HG03565 (cell line): ENCODE data around the gene ZNF407.

Experiments used
- ATAC-seq: cut with Tn5 transposase; IDR thresholded peaks from one replicate; pipeline ENCODE4 v1.9.1; 2021; ENCODE audit warnings: mild to moderate bottlenecking, moderate library complexity; ENCODE audit not compliant: unreplicated experiment

Gene ZNF407

DNA sequence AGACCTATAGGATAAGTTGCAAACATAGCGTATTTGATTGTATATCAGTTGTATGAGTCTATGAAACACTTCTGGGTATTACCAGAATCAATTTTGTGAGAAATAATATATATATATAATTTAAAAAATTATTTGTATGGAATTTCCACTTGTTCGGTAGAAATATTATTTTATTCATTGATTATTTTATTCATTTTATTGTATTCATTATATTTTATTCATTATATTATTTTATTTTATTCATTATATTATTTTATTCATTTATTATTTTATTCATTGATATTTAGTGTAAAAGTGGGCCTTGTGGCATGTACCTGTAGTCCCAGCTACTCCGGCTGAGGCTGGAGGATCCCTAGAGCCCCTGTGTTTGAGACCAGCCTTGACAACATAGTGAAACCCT is 268.9 kb downstream of the ZNF407 start:
- ATAC-seq, result no peak

DNA sequence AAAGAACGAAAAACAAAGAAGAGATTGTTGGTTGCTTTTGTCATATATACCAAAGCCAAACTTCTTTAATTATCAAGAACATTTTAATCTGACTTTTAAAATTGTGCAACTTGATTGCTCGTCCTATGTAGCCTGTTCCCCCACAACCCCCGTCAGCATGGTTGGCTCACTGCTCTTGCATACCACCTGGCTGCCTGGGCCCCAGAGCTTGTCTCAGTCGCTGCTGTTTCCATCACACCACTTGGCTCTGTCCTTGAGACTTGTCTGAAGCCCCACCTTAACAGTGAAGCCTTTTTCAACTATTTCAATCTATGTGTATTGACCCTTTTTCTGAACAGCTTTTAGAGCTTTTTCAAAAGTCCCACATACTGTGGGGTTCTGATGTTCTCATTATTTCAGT is 270.8 kb downstream of the ZNF407 start:
- no peak for ATAC-seq

DNA sequence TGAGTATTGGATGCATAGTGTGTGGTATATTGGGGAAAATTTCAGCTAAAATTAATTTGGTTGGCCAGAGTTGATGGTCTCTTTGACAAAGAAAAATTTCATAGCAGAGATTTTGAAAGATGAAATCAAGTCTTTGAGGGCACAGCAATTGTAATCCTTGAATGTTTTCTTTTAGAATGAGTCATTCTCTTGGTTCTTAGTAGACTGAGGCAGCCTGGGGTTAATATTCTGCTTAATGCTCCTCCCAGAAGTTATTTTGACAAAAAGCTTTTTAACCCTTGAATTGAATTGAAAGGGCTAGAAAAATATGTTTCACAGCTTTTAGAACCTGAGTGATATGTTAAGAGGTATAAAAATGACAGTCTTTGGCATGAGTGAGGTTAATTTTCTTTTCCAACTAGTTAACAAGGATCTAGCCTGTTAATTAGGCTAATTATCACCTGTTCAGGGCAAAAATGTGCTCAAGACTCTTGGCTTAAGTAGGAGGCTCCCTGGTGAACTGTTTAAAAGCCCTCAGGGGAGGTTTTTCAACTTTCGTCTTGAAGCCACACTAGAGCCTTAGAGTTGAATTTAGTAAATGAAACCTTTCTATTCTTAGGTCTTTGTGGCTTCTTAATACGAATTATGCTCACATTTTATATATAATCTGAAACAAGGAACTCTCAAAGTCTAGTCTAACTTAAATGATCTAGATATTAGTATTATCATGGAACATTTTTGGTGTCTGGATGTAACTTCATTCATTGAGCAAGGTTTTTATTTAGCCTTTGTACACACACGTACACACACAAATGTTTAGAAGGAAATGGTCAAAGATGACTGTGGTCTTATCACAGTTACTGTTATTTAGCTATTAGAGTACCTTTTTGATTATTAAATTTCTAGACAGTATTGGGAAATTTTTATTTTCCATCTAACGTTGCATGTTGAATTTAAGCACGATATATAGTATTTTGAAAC is 272.5 kb downstream of the ZNF407 start:
- ATAC-seq, result peak; percentile 82

DNA sequence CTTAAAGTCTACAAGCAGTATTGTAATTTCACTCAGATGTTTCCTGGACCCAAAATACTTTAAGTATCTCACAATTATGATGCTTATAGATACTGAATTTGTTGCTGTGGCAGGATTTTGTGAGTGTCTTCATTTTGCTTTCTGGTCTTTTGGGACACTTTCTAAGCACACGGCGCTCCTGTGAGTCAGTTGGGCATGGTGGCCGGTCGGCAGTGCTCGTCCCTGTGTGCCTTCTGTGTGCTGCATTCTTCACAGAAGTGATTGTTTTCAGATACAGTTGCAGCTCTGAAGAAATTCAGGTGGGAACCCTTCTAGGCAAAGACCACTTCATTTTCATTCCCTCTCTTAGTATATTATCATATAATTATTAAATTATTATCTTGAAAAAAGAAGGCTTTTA is 273.3 kb downstream of the ZNF407 start:
- no peak for ATAC-seq

DNA sequence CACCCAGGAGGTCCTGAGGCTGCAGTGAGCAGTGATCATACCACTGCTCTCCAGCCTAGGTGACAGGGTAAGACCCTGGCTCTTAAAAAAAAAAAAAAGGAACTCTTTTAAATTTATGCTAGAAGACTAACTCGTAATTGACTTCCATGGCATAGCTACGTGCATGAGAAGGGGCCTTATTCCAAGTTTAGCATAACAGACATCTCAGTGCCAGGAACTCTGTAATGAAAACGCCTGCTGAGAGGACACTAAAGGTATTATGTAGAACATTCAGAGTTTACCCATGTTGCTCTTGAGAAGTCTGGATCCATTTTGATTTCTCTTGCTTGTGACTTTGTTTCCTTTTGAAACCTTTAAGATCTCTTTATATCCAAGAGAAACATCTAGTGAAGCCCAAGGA is 276.0 kb downstream of the ZNF407 start:
- ATAC-seq, result no peak

DNA sequence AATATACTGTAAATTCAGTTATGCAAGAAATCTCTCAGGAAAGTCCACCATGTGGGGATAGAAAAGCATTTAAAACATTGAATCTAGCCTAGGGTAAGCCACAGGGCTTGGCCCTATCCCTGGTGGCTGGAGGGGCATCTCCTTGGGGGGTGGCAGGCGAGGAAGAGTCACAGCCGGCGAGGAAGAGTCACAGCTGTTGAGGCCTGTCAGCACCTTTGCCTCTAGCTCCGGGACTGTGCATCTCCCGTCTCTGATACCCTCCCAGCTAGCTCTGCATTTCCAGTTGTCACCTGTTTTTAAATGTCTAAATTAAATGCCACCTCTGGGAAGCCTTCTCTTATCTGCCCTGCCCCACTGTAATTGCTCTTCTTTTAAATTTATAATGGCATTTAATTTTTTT is 276.7 kb downstream of the ZNF407 start:
- ATAC-seq, result no peak

DNA sequence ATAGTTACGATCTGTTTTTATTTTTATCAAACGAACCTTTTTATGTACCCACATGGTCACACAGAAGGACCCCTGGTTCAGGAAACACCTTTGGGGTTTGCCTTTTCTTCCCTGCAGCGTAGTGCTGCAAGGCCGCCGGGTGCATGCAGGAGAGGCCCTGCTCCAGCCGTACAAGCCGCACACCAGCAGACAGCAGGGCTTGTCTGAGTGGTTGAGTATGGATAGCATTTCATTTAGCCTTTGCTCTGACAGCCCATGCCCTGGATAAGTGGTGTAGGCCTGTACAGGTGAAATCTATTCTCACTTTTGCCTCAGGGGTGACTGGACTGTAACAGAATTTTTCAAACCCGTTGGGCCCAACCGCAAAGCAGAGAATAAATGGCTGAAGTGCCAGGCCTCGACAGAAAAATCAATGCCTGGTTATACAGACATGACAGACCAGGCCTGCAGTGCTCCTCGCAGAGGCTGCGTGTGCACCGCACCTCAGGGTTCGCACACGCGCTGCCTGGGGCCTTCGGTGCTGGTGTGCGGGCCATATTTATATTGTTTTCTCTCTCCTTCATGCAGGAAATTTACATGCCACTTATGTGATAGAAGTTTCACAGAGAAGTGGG is 279.1 kb downstream of the ZNF407 start:
- no peak for ATAC-seq

DNA sequence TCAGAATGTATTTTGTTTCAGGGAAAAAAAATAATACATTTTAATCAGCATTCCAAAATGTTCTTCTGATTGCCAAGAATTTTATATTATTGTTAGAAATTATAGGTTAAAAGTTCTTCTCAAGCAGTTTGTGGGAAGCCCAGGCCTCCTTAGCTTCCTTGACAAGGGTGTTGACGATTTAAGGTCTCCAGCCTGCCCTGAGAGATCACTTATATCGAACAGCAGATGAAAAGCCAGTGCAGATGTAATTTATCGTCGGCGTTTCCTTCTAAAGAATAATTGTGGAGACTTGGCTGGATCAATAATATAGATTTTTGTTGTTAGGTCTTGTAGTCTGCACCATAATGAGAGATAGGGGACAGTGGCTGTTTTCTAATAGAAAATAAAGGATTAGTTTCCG is 280.6 kb downstream of the ZNF407 start:
- no peak for ATAC-seq

DNA sequence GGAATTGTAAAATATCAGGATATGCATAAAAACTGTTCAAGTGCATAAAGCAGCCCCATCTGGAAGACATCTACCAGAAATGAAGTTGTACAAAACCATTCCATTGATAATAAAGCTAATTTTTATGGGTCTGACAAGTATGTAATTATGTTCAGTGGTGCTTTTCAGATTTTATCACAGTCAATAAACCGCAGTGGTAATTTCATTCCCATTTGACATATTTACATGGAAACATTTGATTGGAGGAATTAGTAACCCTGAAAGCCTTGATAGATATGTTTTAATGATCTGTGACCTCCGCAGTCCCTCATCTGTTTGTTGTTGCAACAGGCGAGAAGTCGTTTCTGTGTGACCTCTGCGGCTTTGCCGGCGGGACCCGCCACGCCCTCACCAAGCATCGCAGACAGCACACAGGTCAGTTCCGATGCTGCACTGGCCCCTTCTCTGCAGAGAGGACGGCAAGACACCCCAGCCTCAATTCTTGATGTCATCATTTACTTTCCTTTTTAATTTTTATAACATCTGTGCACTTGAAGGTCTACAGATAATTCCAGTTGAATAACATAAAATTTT is 283.1 kb downstream of the ZNF407 start:
- no peak for ATAC-seq

DNA sequence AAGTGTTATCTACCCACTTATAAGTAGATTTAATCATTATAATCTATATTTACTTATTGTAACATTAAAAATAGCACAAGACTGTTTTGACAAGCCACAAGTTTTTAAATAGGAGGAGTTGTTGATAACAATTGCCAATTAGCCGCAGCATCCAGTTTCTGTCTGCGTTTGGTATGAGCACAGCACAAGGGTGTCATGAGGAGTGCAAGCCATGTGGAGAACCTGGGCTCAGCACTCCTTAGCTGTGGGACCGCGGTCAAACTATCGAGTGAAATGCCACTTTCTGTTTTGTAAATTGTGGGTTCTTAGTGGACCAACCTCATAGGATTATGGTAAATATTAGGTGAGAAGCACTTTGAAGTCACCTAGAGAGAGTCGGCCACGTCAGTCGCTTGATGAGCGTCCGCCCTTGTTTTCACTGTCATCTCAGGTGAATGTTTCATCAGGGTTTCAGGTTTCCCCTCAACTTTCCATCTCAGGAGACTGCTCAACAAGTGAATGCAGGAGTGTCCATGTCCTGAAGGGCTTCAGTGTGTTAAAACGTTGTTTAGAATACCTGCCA is 294.5 kb downstream of the ZNF407 start:
- ATAC-seq, result no peak

DNA sequence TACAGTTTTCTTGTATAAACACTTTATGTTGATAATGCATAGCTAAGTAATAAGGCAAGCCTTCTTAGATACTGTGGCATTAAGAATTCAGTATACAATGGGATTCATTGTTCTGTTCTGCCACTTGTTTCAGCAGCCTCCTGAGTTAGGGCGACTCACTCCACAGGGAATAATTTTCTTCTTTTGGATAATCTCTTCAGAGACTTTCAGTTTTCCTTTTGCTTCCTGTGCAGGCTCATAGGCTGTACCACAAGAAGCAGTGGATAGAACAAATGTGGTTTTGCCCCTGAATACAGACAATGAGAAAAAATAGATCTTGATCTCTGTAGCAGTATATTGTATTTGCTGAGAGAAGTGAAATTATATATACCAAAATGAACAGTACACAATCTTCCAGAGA is 298.0 kb downstream of the ZNF407 start:
- ATAC-seq, result no peak

DNA sequence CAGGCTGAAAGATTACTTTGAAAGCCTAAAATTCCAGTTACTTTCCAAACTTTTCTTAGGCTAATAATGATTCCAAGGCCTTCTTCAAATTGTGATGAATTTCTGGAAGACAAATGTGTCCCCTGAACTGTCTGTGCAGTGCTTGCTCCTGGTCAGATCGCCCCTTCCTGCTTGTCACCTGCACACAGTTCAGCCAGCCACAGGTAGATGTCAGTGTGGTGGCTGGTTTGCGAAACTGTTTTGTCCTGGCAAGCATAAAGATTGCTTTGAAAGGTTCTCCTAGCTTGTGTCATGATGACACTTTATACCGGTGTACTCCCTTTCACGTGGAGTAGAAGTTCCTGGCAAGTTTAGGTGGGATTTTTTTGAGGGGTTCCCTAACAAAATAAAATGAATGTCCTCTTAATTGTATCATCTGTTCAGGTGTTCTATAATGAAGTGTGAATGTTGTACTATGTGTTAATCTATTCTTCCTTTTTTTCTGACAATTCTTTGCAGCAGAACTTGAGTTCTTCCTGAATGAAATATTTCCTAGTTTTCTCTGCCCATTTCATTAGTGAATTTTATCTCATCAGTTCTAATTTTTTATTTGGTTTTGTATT is 298.8 kb downstream of the ZNF407 start:
- peak; percentile 91 for ATAC-seq

DNA sequence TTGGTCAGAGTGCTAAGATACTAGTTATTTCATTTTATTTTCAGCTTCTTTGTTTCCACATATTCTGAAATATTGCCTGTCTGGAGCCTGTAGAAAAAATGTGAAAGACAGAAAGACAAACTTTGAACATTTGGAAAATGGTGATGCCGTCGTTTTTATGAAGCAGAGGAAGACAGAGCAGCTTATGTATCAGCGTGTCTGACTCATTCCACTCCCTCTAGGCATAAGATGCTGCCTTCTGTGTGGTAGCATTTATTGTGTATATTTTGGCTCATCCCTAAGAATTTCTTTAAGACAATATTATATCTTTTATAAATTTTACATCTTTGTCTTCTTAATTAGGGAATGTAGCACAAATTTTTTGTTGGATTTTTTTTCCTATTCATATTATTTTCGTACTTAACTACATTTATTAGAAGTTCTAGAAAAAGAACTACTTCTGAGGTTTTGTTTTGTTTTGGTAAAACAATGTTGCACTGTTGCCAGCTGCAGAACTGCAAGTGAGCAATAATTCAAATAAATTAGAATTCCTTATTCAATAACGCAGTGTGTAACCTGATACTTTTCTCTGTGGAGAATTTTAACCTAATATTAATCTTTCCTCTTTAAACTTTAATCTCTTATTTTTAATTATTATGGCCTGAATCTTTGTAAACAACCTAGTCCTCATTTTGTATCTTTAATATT is 300.4 kb downstream of the ZNF407 start:
- no peak for ATAC-seq

DNA sequence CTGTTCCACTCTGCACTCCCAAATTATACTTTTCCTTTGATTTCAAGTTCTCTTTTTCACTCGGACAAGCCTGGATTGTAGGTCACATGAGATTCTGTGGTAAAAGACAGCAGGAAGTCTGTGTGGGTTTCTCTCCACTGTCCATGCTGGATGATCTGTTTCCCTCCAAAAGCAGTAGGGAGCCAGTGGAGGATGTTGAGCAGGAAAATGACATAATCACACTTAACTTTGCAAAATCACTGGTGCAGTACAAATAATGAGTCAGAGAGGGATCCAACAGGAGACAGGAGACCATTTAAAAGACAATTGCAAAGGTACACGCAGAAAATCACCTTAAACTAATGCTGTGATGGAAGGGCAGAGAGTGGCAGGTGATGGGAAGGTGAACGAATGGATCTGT is 301.3 kb downstream of the ZNF407 start:
- no peak for ATAC-seq

DNA sequence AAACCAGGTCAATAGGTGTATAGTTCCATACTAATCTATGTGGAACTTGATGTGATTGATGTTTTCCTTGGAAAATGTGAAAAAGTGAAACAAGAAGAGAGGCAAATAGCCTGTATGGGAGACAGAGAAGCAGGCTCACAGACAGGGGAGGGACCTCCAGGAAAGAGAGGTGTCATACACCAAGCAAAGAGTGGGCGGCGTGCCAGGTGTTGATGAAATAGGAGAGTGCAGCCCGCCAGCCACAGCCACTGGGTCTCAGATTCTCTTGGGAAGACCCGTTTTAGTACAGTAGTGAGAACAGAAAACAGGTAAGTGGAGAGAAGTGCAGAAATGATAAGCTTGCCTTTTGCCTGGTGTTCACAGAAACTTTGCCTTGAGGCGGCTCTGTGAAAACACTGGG is 301.9 kb downstream of the ZNF407 start:
- ATAC-seq, result no peak

DNA sequence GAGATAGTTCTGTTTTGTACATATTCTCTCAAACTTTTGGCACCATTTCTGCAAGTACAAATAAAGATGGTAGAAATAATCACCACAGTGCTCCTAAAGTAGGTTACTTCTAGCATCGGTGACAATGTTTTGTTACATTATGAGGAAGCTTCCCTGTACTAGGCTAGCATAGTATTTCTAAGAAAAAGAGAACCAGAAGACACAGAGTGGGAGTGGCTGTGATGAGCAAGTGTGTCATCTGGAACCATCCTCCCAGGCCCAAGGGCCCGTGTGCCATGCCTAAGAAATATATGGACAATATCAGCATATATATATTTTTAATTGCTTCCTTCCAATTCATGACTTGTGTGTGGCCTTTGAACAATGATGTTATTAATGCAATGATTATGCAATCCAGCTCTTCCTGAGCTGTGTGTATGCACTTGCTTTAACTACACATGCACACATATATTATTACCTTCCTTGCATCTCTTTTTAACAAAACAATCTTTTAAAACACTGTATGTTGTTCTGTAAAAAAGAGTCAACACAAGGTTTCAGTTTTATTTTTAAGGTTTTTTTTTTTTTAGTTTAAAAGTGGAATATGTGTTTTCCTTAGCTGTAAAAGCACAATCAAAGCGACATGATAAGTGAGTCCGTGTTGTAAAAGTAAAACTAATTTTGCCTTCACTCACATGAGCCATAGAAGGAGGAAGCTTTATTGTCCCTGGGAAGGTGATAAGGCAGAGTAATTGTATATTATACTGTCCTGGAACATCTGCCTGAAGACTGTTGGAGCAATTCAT is 303.9 kb downstream of the ZNF407 start:
- ATAC-seq, result no peak

DNA sequence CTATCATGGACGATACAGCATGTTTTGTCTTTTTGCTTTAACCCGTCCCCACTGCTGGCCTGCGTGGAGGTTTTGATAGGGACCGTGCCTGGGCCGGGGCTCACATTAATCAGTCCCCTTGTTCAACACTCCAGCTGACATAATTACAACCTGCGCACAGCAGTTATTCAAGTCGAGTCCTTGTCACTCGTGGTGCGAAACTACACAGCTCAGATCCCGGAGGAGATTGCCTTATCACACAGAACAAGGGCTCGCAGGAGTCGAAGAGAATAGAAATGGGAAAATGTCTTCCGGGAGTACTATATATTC is 304.4 kb downstream of the ZNF407 start:
- ATAC-seq, result no peak

DNA sequence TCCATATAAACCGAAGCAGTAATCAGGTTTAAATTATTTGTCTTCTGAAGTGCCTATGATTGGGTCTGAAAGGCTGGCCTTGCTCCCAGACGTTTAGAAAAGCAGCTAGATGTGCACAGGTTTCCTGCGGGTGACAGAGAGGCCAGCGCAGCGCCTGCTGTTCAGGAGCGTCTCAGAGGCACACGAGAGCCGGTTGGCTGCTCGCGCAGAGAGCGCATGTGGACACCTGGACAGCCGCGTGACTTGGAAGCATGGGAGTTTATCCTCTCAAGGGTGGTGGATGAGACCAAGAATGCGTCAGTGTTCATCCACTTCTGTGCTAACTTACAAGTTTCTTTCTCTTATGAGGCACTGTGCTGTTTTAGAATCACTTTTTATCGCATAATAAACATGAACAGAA is 307.6 kb downstream of the ZNF407 start:
- ATAC-seq, result no peak

DNA sequence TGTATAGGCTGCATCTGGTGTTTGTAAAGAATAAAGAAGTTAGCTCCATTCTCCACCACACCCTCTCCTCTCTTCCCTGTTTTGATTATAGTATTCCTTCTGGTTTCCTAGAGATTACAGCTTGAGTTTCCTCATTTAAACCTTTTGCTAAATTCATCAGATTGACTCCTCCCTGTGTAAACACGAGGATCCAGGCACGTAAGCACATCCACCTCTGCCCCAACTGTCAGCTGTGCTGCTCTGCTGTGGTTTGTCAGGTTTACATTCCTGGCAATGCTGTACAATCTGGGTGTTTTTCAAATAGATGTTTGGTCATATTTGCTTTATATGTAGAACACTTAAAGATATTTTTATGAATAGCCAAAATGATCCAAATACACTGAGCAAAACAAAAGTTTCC is 308.5 kb downstream of the ZNF407 start:
- ATAC-seq, result no peak

DNA sequence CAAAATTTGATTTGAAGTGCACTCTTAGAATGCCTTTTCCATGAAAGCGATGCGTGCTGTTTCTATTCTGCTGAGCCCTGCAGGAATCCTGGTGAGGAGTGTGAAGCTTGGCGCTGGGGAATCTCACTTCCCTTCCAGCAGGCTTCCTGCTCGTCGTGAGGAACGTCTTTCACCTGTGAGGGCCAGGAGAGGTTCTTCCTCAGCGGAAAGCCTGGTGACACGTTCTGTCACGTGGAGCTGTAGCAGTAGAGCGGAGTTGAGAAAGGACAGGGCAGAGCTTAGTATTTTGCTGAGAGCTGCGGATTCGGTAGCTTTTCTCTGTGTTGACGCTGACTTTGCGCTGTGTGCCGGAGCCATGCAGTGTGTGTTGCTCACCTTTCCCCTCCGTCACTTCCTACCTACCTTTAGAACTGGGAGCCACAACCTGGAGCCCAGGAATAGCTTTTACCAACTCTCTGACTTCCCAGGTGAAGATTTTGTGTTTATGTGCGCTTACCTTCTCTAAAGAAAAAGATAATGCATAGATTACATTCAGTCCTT is 316.5 kb downstream of the ZNF407 start:
- ATAC-seq, result no peak
